H1 (cell line): Measurements from ENCODE around the gene U2AF1L4. TPM values are rescaled to one million over a fixed set of nuclear protein-coding genes. Genes with fewer than 3 reads are reported as not detected.

ENCODE experiments used
- CTCF ChIA-PET: fragments of 300-600 bp; sonication (Branson Sonifier 250); formaldehyde crosslinking; loops from one replicate; lab custom pipeline; 2021; ENCODE audit not compliant: partially characterized antibody; lab: Charles Lee
- POLR2A ChIA-PET: fragments of 300-600 bp; sonication (Branson Sonifier 250); formaldehyde crosslinking; loops from one replicate; lab custom pipeline; 2021; ENCODE audit warnings: inconsistent platforms; ENCODE audit not compliant: partially characterized antibody; lab: Charles Lee
- DNase-seq, 2 experiments: peaks; one replicate each; pipeline versions ENCODE4 v3.0.0 to v3.0.0-alpha.2; 2010 to 2022; ENCODE audit warnings: low spot score in 2 of 2, low read depth in 1 of 2, mixed read lengths in 1 of 2
- FAIRE-seq: peaks from 2 replicates; lab custom pipeline; 2011; peaks lifted over from hg19 to GRCh38; lab: Jason Lieb, UNC
- H2AFZ ChIP-seq: 2 replicates; pipeline ENCODE4 v1.8.1; 2012; ENCODE audit warnings: low read length, inconsistent platforms
- H2AK5ac ChIP-seq: 2 replicates; pipeline ENCODE4 v1.6.1; 2013; ENCODE audit warnings: low read depth, low read length
- H2BK120ac ChIP-seq: replicated peaks from 2 replicates; pipeline ENCODE3; 2013; ENCODE audit warnings: low read depth, low read length, inconsistent platforms
- H2BK12ac ChIP-seq: 2 replicates; pipeline ENCODE4 v1.6.1; 2013; ENCODE audit warnings: low read depth, low read length
- H2BK15ac ChIP-seq: 2 replicates; pipeline ENCODE4 v1.6.1; 2013; ENCODE audit warnings: low read length
- H2BK20ac ChIP-seq: 2 replicates; pipeline ENCODE4 v1.6.1; 2013; ENCODE audit warnings: low read length
- H2BK5ac ChIP-seq: 2 replicates; pipeline ENCODE4 v1.6.1; 2013; ENCODE audit warnings: low read depth, low read length
- H3K14ac ChIP-seq: 2 replicates; pipeline ENCODE4 v1.6.1; 2013; ENCODE audit warnings: inconsistent platforms; ENCODE audit not compliant: insufficient read length
- H3K18ac ChIP-seq: 2 replicates; pipeline ENCODE4 v1.6.1; 2013; ENCODE audit warnings: low read length; ENCODE audit errors: extremely low read depth
- H3K23ac ChIP-seq: 2 replicates; pipeline ENCODE4 v1.6.1; 2013; ENCODE audit warnings: inconsistent platforms; ENCODE audit not compliant: insufficient read length
- H3K23me2 ChIP-seq: 2 replicates; pipeline ENCODE4 v1.6.1; 2013; ENCODE audit warnings: low read depth, low read length
- H3K27ac ChIP-seq: 2 replicates; pipeline ENCODE4 v1.6.1; 2011; ENCODE audit warnings: low read depth, low read length, inconsistent platforms
- H3K27me3 ChIP-seq, 4 experiments: replicated peaks in 1 of 4; 1 replicate in 1 of 4; 2 replicates in 3 of 4; pipeline versions ENCODE4 v1.6.1 to v1.8.1; 2011 to 2013; ENCODE audit warnings: low read length in 3 of 4, mild to moderate bottlenecking in 3 of 4, inconsistent platforms in 2 of 4, mixed read lengths in 2 of 4, moderate library complexity in 1 of 4; ENCODE audit not compliant: control insufficient read depth in 3 of 4, insufficient read depth in 3 of 4; ENCODE audit errors: extremely low read depth in 1 of 4
- H3K36me3 ChIP-seq, 4 experiments: 2 replicates each; pipeline versions ENCODE4 v1.6.1 to v1.8.1; 2011 to 2013; ENCODE audit warnings: mild to moderate bottlenecking in 4 of 4, low read length in 3 of 4, moderate library complexity in 2 of 4, control low read depth in 1 of 4, inconsistent platforms in 1 of 4; ENCODE audit not compliant: insufficient read depth in 4 of 4, control insufficient read depth in 2 of 4
- H3K4ac ChIP-seq: replicated peaks from 2 replicates; pipeline ENCODE3; 2013; ENCODE audit warnings: low read length, low read depth, mixed read lengths, inconsistent platforms; ENCODE audit not compliant: insufficient read length
- H3K4me1 ChIP-seq, 4 experiments: replicated peaks in 1 of 4; 1 replicate in 1 of 4; 2 replicates in 3 of 4; pipeline versions ENCODE4 v1.6.1 to v1.8.1; 2011 to 2013; ENCODE audit warnings: low read length in 3 of 4, inconsistent platforms in 2 of 4, mixed read lengths in 1 of 4; ENCODE audit not compliant: insufficient read depth in 4 of 4, control insufficient read depth in 3 of 4
- H3K4me2 ChIP-seq, 2 experiments: 2 replicates each; pipeline versions ENCODE4 v1.6.1 to v1.8.1; 2011 to 2013; ENCODE audit warnings: low read depth in 2 of 2, low read length in 2 of 2, control low read depth in 1 of 2, inconsistent platforms in 1 of 2, mild to moderate bottlenecking in 1 of 2; ENCODE audit not compliant: insufficient read depth in 1 of 2
- H3K4me3 ChIP-seq, 4 experiments: fragments of 200-600, 300-600 bp in 1 of 4; sonication (generic), shearing (Covaris generic), sonication (Bioruptor Twin) in 1 of 4; 2 replicates each; pipeline versions ENCODE4 v1.5.1 to v1.8.1; 2011 to 2016; ENCODE audit warnings: low read length in 4 of 4, low read depth in 3 of 4, control low read depth in 2 of 4, inconsistent platforms in 2 of 4, mild to moderate bottlenecking in 2 of 4, mixed read lengths in 1 of 4, moderate library complexity in 1 of 4; ENCODE audit not compliant: insufficient read depth in 2 of 4; ENCODE audit errors: extremely low read depth in 1 of 4
- H3K56ac ChIP-seq: replicated peaks from 2 replicates; pipeline ENCODE3; 2013; ENCODE audit warnings: low read depth, mild to moderate bottlenecking, mixed read lengths, low read length, inconsistent platforms; ENCODE audit not compliant: insufficient read length
- H3K79me1 ChIP-seq: 2 replicates; pipeline ENCODE4 v1.6.1; 2013; ENCODE audit warnings: low read depth, low read length, control low read depth
- H3K79me2 ChIP-seq, 2 experiments: 2 replicates each; pipeline versions ENCODE4 v1.6.1 to v1.8.1; 2012 to 2013; ENCODE audit warnings: low read length in 2 of 2, mild to moderate bottlenecking in 2 of 2, inconsistent platforms in 1 of 2; ENCODE audit not compliant: insufficient read depth in 2 of 2, control insufficient read depth in 1 of 2
- H3K9ac ChIP-seq, 4 experiments: replicated peaks in 1 of 4; 1 replicate in 1 of 4; 2 replicates in 3 of 4; pipeline versions ENCODE4 v1.6.1 to v1.8.1; 2011 to 2013; ENCODE audit warnings: low read depth in 3 of 4, low read length in 3 of 4, control low read depth in 2 of 4, mild to moderate bottlenecking in 2 of 4, moderate library complexity in 2 of 4, inconsistent platforms in 1 of 4; ENCODE audit errors: extremely low read depth in 1 of 4
- H3K9me3 ChIP-seq, 2 experiments: 2 replicates each; pipeline versions ENCODE4 v1.6.1 to v1.8.1; 2012 to 2013; ENCODE audit warnings: mild to moderate bottlenecking in 2 of 2, moderate library complexity in 2 of 2, control low read depth in 1 of 2, inconsistent platforms in 1 of 2, low read depth in 1 of 2, low read length in 1 of 2, mixed read lengths in 1 of 2; ENCODE audit not compliant: insufficient read depth in 2 of 2
- H4K20me1 ChIP-seq, 2 experiments: replicated peaks in 1 of 2; 2 replicates each; pipeline versions ENCODE3 to v1.8.1; 2011 to 2013; ENCODE audit warnings: inconsistent platforms in 2 of 2, low read length in 2 of 2, mild to moderate bottlenecking in 1 of 2; ENCODE audit not compliant: insufficient read depth in 2 of 2, control insufficient read depth in 1 of 2
- H4K5ac ChIP-seq: 2 replicates; pipeline ENCODE4 v1.6.1; 2013; ENCODE audit warnings: low read length, low read depth, mixed read lengths, inconsistent platforms; ENCODE audit not compliant: insufficient read length
- H4K8ac ChIP-seq: 2 replicates; pipeline ENCODE4 v1.8.0; 2013; ENCODE audit warnings: mild to moderate bottlenecking, moderate library complexity, low read length, inconsistent platforms; ENCODE audit not compliant: insufficient read depth; ENCODE audit errors: extremely low read depth
- H4K91ac ChIP-seq: replicated peaks from 2 replicates; pipeline ENCODE3; 2013; ENCODE audit warnings: low read length, mixed read lengths, inconsistent platforms; ENCODE audit not compliant: insufficient read length
- BCL11A ChIP-seq, 2 experiments: IDR thresholded peaks; one replicate each; pipeline ENCODE4 v1.6.1; 2011; ENCODE audit warnings: low read depth in 2 of 2, low read length in 2 of 2, mild to moderate bottlenecking in 2 of 2
- BRCA1 ChIP-seq: IDR thresholded peaks from 2 replicates; pipeline ENCODE4 v1.6.1; 2012; ENCODE audit warnings: low read depth, low read length, improper control_type of control experiment
- CEBPB ChIP-seq: IDR thresholded peaks from 2 replicates; pipeline ENCODE4 v1.6.1; 2012; ENCODE audit warnings: low read depth, low read length
- FOSL1 ChIP-seq: IDR thresholded peaks from 2 replicates; pipeline ENCODE4 v1.6.1; 2011; ENCODE audit warnings: mild to moderate bottlenecking, low read depth, low read length, moderate library complexity; ENCODE audit not compliant: insufficient read depth
- POU5F1 ChIP-seq: IDR thresholded peaks from 2 replicates; pipeline ENCODE4 v1.6.1; 2011; ENCODE audit warnings: low read depth, mild to moderate bottlenecking, low read length, moderate library complexity
- RBBP5 ChIP-seq: IDR thresholded peaks from 2 replicates; pipeline ENCODE4 v1.7.1; 2012; ENCODE audit warnings: low read depth, mild to moderate bottlenecking, inconsistent platforms, low read length, moderate library complexity, borderline replicate concordance
- SUZ12 ChIP-seq: fragments of 200-600 bp; sonication (generic); IDR thresholded peaks from 2 replicates; pipeline ENCODE4 v1.6.1; 2012; ENCODE audit warnings: mild to moderate bottlenecking, inconsistent platforms, low read length, moderate library complexity, mixed read lengths
- TAF7 ChIP-seq: optimal IDR thresholded peaks from 2 replicates; pipeline ENCODE3; 2011; ENCODE audit warnings: low read depth, mild to moderate bottlenecking, inconsistent platforms, low read length, moderate library complexity, borderline replicate concordance
- WGBS, 2 experiments: shearing (Covaris generic) in 1 of 2; methylation state at CpG; one replicate each; pipeline versions ENCODE4 v1.1.6 to v1.1.7; 2013 to 2015; ENCODE audit warnings: low lambda C conversion rate in 2 of 2, mixed read lengths in 2 of 2, inconsistent platforms in 1 of 2, low coverage in 1 of 2, missing lambda C conversion rate in 1 of 2; ENCODE audit not compliant: insufficient replicate concordance in 2 of 2, insufficient coverage in 1 of 2, insufficient read length in 1 of 2; ENCODE audit errors: extremely low coverage in 1 of 2, missing lambda C conversion rate in 1 of 2; 5-methylcytosine and 5-hydroxymethylcytosine counted together
- polyA plus RNA-seq, 7 experiments: library from polyadenylated mRNA; depleted of rRNA in 3 of 7; stranded (reverse) in 5 of 7; unstranded in 2 of 7; fragments of >200 nt in 5 of 7; fragments of 200-250 nt in 2 of 7; gene quantifications; 1 replicate in 5 of 7; 2 replicates in 1 of 7; 4 replicates in 1 of 7; pipeline versions ENCODE4 v1.2.1 to v1.2.3, GENCODE V29; 2011 to 2013; ENCODE audit warnings: missing spikeins in 2 of 7, mixed read lengths in 2 of 7
- total RNA-seq: library from RNA; stranded (reverse); fragmentation: NEBNext Ultra II Directional; extraction: Animal tissue kit (Norgen Biotek cat#: 25700); gene quantifications from 2 replicates; pipeline ENCODE4 v1.2.1, GENCODE V29; 2021

Gene U2AF1L4
- total and polyA plus RNA-seq, 2 of the 8 experiments (the other 6 are each of a cell fraction or from before 2014, with no cell fraction given), result 15.1 to 32.7 TPM

GRCh38 chr19:35751839-35752745 is 6.9 kb upstream of the U2AF1L4 start:
- 90% methylated on average over 11 of the region's 14 CpGs; no CpG with 5 or more reads in 1 of the 2 experiments for WGBS, 2 experiments
- H3K56ac ChIP-seq, result no peak overlapping the region
- no peaks in the 10 kb centered on the region for H3K79me2 ChIP-seq
- no peak overlapping the region for H3K18ac ChIP-seq
- peaks cover 16% of the 10 kb centered on the region for H3K23me2 ChIP-seq
- no peak overlapping the region for H2AFZ ChIP-seq
- H2BK12ac ChIP-seq, result no peak overlapping the region
- H3K4me1 ChIP-seq, result peaks cover 0 to 15% (median 7%) of the 10 kb centered on the region in 4 experiments; a peak in 5 of 7 replicates
- H3K9ac ChIP-seq, result no peak overlapping the region
- FAIRE-seq, result no peak
- no peak overlapping the region for H3K4me2 ChIP-seq
- ChIA-PET CTCF (interaction anchor here (1.0 kb wide), 3 partner anchors 10 to 58 kb away, joined by 4 read pairs; partner anchors contain the start of gene IGFLR1), POLR2A (interaction anchor here (1.0 to 1.5 kb wide), 4 partner anchors 8 to 49 kb away, joined by 3 to 6 read pairs (median 4); no protein-coding TSS in a partner anchor)
- H2AK5ac ChIP-seq, result no peak overlapping the region
- H3K9me3 ChIP-seq, result no peaks in the 10 kb centered on the region
- H2BK120ac ChIP-seq, result no peak overlapping the region
- H3K27ac ChIP-seq, result no peak overlapping the region
- H4K91ac ChIP-seq, result no peak overlapping the region
- DNase-seq, result no peak
- H2BK20ac ChIP-seq, result no peak overlapping the region
- peaks cover 0 to 17% (median 11%) of the 10 kb centered on the region in 4 experiments; a peak in 5 of 7 replicates for H3K27me3 ChIP-seq
- no peak overlapping the region for H4K5ac ChIP-seq
- H3K4me3 ChIP-seq, result no peak overlapping the region
- H2BK5ac ChIP-seq, result no peak overlapping the region
- H4K8ac ChIP-seq, result no peak overlapping the region
- no peak overlapping the region for H3K4ac ChIP-seq
- H3K23ac ChIP-seq, result no peak overlapping the region
- no peak overlapping the region for H3K14ac ChIP-seq
- no peaks in the 10 kb centered on the region for H3K36me3 ChIP-seq
- H2BK15ac ChIP-seq, result no peak overlapping the region
- H4K20me1 ChIP-seq, result no peaks in the 10 kb centered on the region
- no peaks in the 10 kb centered on the region for H3K79me1 ChIP-seq
- TF ChIP-seq CEBPB (no peak), TAF7 (no peak), SUZ12 (no peak), BCL11A (IDR thresholded peaks at IDR 0.05; ENCODE audit: low read depth in 2 of 2, low read length in 2 of 2) (no peak), RBBP5 (no peak), FOSL1 (no peak), POU5F1 (no peak), BRCA1 (no peak)
